ENCODE data around the gene LHFPL2. TPM values are rescaled to one million over a fixed set of nuclear protein-coding genes. Genes with fewer than 3 reads are reported as not detected.

LHFPL2 gene
- total and polyA plus RNA-seq, 2 experiments from 2014 or later: 10.6 to 50.8 TPM

GRCh38 chr5:78476795-78477194, 171.8 kb downstream of the LHFPL2 start:
- no peak overlapping the region for H3K4me3 Mint-ChIP-seq
- no peak overlapping the region for H3K4me2 ChIP-seq
- H3K27ac ChIP-seq (ENCODE audit: low read depth): no peak overlapping the region
- H3K79me2 ChIP-seq (replicated peaks; ENCODE audit: insufficient read depth): no peaks in the 10 kb centered on the region
- no peak overlapping the region for H3K4me3 ChIP-seq
- H3K27me3 ChIP-seq (ENCODE audit: insufficient read depth): no peaks in the 10 kb centered on the region
- ATAC-seq (no peak), DNase-seq (ENCODE audit: low spot score) (no peak)
- no peaks in the 10 kb centered on the region for H3K27me3 Mint-ChIP-seq (ENCODE audit: insufficient read depth, low read depth, poor library complexity)
- H3K36me3 ChIP-seq (ENCODE audit: insufficient read depth): no peaks in the 10 kb centered on the region
- H3K4me1 ChIP-seq (ENCODE audit: insufficient read depth): no peaks in the 10 kb centered on the region
- peaks cover 2% of the 10 kb centered on the region; the same call in 1 of the 3 replicates for H3K36me3 Mint-ChIP-seq (ENCODE audit: low read depth)
- no peaks in the 10 kb centered on the region for H4K20me1 ChIP-seq (replicated peaks; ENCODE audit: insufficient read depth)
- no peaks in the 10 kb centered on the region for H3K9me3 Mint-ChIP-seq
- no peak overlapping the region for H3K27ac Mint-ChIP-seq
- H3K9me2 ChIP-seq (ENCODE audit: insufficient read depth): no peaks in the 10 kb centered on the region
- H3F3A ChIP-seq (replicated peaks; ENCODE audit: low read depth): no peaks in the 10 kb centered on the region
- no peaks in the 10 kb centered on the region for H3K4me1 Mint-ChIP-seq
- no peak for TF ChIP-seq ZNF462 (CRISPR knock-in tag; IDR thresholded peaks at IDR 0.05)
- TF ChIP-seq REST (IDR thresholded peaks at IDR 0.05; ENCODE audit: unreplicated experiment): no peak
- TF ChIP-seq CREB1 (CRISPR knock-in tag; IDR thresholded peaks at IDR 0.05; ENCODE audit: low read depth): no peak
- no peak for TF ChIP-seq ETS1 (IDR thresholded peaks at IDR 0.05)
- no peak for TF ChIP-seq ZNF114 (CRISPR knock-in tag; IDR thresholded peaks at IDR 0.05)
- no peak for TF ChIP-seq EZH2phosphoT487 (IDR thresholded peaks at IDR 0.05; ENCODE audit: unreplicated experiment)
- no peak for TF ChIP-seq NANOG (IDR thresholded peaks at IDR 0.05; ENCODE audit: borderline replicate concordance)
- TF ChIP-seq CTCF (conservative IDR thresholded peaks at IDR 0.05; ENCODE audit: low read depth in 2 of 2): no peak
- TF ChIP-seq JUNB (IDR thresholded peaks at IDR 0.05; ENCODE audit: unreplicated experiment): no peak
- no peak for TF ChIP-seq EZH2 (IDR thresholded peaks at IDR 0.05; ENCODE audit: low read depth, unreplicated experiment)
- no peak for TF ChIP-seq STAT1 (IDR thresholded peaks at IDR 0.05; ENCODE audit: unreplicated experiment)
- no peak overlapping the region for H2AFZ ChIP-seq
